SK-N-SH (cell line): ENCODE data around the gene CLVS2.

Experiments used
- FOSL2 ChIP-seq: IDR thresholded peaks from 2 replicates; pipeline ENCODE4 v1.4.0; 2012; ENCODE audit warnings: low read depth, mild to moderate bottlenecking, moderate library complexity, borderline replicate concordance
- RFX5 ChIP-seq: IDR thresholded peaks from 2 replicates; pipeline ENCODE4 v1.6.1; 2012; ENCODE audit warnings: mild to moderate bottlenecking, improper control_type of control experiment, low read length
- TAF1 ChIP-seq: IDR thresholded peaks from 2 replicates; pipeline ENCODE4 v1.6.1; 2012; ENCODE audit warnings: low read depth, mild to moderate bottlenecking, low read length, moderate library complexity, borderline replicate concordance
- TF ChIP-seq, protein P1 (sequence below): fragments of 200-600 bp; sonication (generic); IDR thresholded peaks from 2 replicates; pipeline ENCODE4 v1.6.1; 2017; ENCODE audit warnings: antibody characterized with exemption, mild to moderate bottlenecking, moderate library complexity

DNA sequence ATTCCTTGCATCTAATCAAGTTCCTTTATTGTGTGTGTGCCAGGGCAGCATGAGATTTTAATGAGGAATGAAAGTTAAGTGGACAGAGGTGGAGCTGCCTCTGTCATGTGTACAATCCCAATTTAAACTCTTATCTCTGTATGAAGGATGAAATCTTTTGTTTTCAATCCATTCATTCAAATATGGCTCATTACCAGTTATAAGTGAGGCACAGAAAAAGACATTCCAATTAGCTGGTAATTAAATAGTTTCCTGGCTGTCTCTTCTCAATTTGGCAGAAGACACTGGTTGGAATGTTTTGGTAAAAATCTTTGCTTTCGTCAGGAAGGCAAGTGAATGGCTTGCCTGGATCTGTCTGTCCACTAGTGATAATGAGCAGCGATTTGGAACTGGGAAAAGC lies 46.4 kb downstream of the CLVS2 start:
- TF ChIP-seq, protein P1, sequence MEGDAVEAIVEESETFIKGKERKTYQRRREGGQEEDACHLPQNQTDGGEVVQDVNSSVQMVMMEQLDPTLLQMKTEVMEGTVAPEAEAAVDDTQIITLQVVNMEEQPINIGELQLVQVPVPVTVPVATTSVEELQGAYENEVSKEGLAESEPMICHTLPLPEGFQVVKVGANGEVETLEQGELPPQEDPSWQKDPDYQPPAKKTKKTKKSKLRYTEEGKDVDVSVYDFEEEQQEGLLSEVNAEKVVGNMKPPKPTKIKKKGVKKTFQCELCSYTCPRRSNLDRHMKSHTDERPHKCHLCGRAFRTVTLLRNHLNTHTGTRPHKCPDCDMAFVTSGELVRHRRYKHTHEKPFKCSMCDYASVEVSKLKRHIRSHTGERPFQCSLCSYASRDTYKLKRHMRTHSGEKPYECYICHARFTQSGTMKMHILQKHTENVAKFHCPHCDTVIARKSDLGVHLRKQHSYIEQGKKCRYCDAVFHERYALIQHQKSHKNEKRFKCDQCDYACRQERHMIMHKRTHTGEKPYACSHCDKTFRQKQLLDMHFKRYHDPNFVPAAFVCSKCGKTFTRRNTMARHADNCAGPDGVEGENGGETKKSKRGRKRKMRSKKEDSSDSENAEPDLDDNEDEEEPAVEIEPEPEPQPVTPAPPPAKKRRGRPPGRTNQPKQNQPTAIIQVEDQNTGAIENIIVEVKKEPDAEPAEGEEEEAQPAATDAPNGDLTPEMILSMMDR, result no peak
- TF ChIP-seq FOSL2 (no peak), RFX5 (no peak), TAF1 (no peak)
